Cardiac muscle cell (in vitro differentiated cells and primary cell): ENCODE results near the gene BTN1A1. TPM values are rescaled to one million over a fixed set of nuclear protein-coding genes. Genes with fewer than 3 reads are reported as not detected.

Experiments used
- DNase-seq, 2 donors: peaks; one replicate each; pipeline versions ENCODE4 v3.0.0 to v3.0.0-alpha.2; 2010 to 2017; ENCODE audit warnings: low read depth in 1 of 2, low spot score in 1 of 2
- H3K27ac ChIP-seq: fragments of 200-600 bp; sonication (generic); 2 replicates; pipeline ENCODE4 v1.5.1; 2016
- H3K27me3 ChIP-seq: fragments of 200-600 bp; sonication (generic); 2 replicates; pipeline ENCODE4 v1.6.0; 2016; ENCODE audit warnings: control low read depth
- H3K36me3 ChIP-seq: fragments of 200-600 bp; sonication (generic); 2 replicates; pipeline ENCODE4 v1.5.1; 2016; ENCODE audit warnings: control low read depth
- H3K4me1 ChIP-seq: fragments of 200-600 bp; sonication (generic); 2 replicates; pipeline ENCODE4 v1.8.1; 2017; ENCODE audit warnings: low read depth, mild to moderate bottlenecking, mixed run types
- H3K4me3 ChIP-seq: fragments of 200-600 bp; sonication (generic); 2 replicates; pipeline ENCODE4 v1.5.1; 2016; ENCODE audit warnings: mild to moderate bottlenecking
- H3K9me3 ChIP-seq: fragments of 200-600 bp; sonication (generic); 2 replicates; pipeline ENCODE4 v1.5.1; 2017; ENCODE audit warnings: low read depth, mild to moderate bottlenecking, control low read depth
- polyA plus RNA-seq: library from polyadenylated mRNA; unstranded; fragments of >200 nt; fragmentation: Nextera tagmentation; extraction: Ambion mirVana; gene quantifications from 2 replicates; pipeline ENCODE4 v1.2.1, GENCODE V29; 2016
- total RNA-seq: library from RNA; depleted of rRNA; stranded (reverse); fragments of >200 nt; gene quantifications from 2 replicates; pipeline ENCODE4 v1.2.3, GENCODE V29; 2016
- TF ChIP-seq, protein P1 (sequence below): IDR thresholded peaks from 2 replicates; pipeline ENCODE4 v1.5.1; 2012; ENCODE audit warnings: low read depth, mild to moderate bottlenecking, low read length

The BTN1A1 gene
- total and polyA plus RNA-seq, 2 experiments from 2014 or later, result 0.35 TPM; not detected in 1

DNA sequence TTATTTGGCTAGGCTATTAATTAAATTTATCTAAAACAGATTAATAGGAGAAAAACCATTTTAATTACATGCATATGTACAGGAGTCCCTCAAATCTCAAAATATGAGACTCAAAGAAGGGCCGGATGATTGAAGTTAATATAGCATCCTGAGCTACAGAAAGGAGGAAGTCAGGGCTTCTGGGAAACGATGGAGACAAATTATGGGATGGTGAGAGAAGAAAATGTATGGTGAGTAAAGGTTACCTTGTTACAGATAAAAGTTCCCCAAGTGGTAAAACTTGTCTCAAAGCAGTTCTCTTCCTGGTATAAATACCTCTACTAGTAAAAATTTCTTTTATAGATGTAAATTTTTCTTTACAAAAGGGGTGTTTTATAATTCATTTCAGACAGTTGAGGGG lies 15.9 kb upstream of the BTN1A1 start:
- Histone ChIP-seq H3K9me3 (no peaks in the 10 kb centered on the region), H3K4me3 (no peak overlapping the region), H3K36me3 (no peaks in the 10 kb centered on the region), H3K4me1 (no peaks in the 10 kb centered on the region), H3K27me3 (no peaks in the 10 kb centered on the region), H3K27ac (no peak overlapping the region)
- no peak for DNase-seq
- TF ChIP-seq, protein P1, sequence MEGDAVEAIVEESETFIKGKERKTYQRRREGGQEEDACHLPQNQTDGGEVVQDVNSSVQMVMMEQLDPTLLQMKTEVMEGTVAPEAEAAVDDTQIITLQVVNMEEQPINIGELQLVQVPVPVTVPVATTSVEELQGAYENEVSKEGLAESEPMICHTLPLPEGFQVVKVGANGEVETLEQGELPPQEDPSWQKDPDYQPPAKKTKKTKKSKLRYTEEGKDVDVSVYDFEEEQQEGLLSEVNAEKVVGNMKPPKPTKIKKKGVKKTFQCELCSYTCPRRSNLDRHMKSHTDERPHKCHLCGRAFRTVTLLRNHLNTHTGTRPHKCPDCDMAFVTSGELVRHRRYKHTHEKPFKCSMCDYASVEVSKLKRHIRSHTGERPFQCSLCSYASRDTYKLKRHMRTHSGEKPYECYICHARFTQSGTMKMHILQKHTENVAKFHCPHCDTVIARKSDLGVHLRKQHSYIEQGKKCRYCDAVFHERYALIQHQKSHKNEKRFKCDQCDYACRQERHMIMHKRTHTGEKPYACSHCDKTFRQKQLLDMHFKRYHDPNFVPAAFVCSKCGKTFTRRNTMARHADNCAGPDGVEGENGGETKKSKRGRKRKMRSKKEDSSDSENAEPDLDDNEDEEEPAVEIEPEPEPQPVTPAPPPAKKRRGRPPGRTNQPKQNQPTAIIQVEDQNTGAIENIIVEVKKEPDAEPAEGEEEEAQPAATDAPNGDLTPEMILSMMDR, result no peak

DNA sequence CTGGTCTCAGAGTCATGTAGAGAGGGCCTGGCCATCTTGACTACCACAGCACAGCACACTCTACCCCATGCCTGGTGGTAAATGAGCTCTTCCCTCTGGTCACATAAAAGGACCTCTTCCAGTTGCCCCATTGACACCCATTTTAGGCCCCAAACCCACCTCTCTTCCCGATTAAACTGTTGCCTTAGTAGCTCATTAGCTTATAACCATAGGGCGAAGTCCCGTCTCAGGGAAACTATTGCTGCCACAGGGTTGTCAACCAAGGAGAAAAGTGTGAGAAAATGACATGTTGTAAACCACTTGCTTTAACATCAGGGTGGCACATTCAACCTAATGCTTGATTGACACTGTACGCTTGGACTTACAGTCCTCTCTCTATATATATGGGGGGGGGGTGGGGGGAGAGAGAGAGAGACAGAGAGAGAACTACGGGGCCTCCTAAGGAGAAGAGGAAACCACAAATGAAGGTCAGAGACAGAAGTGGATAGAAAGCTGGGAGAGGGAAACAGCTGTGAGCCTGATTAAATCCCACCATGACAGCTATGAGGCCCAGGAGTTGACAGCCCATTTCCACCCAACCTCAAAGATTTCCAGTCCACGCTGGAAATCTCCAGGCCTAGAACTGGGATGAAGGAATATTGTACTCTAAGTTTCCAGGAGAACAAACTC lies 14.9 kb upstream of the BTN1A1 start:
- Histone ChIP-seq H3K4me3 (no peak overlapping the region), H3K27ac (no peak overlapping the region), H3K9me3 (no peaks in the 10 kb centered on the region), H3K27me3 (no peaks in the 10 kb centered on the region), H3K36me3 (no peaks in the 10 kb centered on the region), H3K4me1 (no peaks in the 10 kb centered on the region)
- TF ChIP-seq, protein P1, result no peak
- DNase-seq, result no peak

DNA sequence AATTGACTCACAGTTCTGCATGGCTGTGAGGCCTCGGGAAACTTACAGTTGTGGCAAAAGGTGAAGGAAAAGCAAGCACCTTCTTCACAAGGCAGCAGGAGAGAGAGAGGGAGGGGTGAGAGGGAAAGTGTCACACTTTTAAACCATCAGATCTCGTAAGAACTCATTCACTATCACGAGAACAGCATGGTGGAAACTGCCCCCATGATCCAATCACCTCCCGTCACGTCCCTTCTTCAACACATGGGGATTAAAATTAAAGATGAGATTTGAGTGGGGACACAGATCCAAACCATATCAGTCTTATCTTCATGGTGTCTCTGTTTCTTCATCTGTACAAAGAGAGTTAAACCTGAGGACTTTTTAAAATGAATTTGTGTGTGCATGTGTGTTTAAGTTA lies 13.7 kb upstream of the BTN1A1 start:
- TF ChIP-seq, protein P1, result no peak
- Histone ChIP-seq H3K4me1 (no peaks in the 10 kb centered on the region), H3K9me3 (no peaks in the 10 kb centered on the region), H3K27ac (no peak overlapping the region), H3K36me3 (no peaks in the 10 kb centered on the region), H3K27me3 (no peaks in the 10 kb centered on the region), H3K4me3 (no peak overlapping the region)
- DNase-seq, result no peak

DNA sequence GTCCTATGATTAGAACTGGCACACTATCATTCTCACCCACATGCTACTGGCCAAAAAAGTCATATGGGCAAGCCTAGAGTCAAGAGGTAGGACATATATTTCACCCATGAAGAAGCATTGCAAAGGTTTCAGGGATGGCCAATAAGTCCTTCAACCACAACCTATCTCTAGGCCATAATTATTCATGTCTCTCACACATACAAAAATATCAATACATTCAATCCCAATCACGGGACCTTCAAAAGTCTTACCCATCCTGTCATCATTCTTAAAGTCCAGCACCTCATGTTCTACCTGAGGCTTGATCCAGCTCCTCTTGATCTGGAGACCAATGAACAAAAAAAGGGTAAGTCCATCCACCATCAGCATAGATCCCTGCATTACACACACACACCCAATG lies 12.6 kb upstream of the BTN1A1 start:
- no peak for DNase-seq
- Histone ChIP-seq H3K4me3 (no peak overlapping the region), H3K27me3 (no peaks in the 10 kb centered on the region), H3K9me3 (no peaks in the 10 kb centered on the region), H3K36me3 (no peaks in the 10 kb centered on the region), H3K4me1 (no peaks in the 10 kb centered on the region), H3K27ac (no peak overlapping the region)
- TF ChIP-seq, protein P1, result no peak

DNA sequence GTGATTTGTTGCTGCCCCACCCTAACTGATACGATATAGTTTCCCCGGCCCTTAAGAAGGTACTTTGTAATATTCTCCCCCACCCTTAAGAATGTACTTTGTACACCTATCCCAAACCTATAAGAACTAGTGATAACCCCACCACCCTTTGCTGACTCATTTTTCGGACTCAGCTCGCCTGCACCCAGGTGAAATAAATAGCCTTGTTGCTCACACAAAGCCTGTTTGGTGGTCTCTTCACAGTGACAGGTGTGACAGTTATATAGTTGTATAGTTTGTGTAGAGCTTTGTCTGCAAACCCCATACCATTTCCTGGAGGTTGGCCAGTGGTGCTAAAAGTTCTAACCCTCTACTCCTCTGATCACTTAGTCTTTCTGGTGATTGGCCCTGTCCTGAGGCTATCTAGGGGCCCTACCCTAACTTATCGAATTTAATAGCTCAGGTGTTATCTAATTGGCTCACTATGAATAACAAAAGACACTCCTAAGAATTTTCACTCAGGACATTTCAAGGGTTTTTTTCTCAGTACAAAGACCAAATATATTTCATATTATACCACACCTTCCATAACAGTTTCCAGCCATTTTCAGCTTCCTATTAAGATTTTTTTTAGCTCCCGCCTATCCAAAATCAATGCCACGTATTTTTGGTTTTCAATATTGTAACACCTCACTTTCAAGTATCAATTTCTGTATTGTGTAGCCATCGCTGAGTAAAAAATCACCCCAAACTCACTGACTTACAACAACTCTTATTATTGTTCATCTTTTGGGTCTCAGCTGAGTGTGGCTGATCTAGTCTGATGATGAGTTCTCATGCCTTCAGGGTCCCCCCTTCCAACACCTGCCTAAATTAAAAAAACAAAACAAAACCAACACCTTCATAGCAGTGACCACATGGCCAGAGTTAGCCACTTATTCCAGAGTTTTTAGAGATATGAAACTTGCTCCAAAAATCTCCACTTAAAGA lies 9.8 kb upstream of the BTN1A1 start:
- Histone ChIP-seq H3K9me3 (no peaks in the 10 kb centered on the region), H3K27me3 (no peaks in the 10 kb centered on the region)

More for the DNA sequence above, 9.8 kb upstream of the BTN1A1 start:
- TF ChIP-seq, protein P1, result no peak
- no peak overlapping the region for H3K4me3 ChIP-seq
- no peaks in the 10 kb centered on the region for H3K4me1 ChIP-seq
- H3K27ac ChIP-seq, result no peak overlapping the region
- H3K36me3 ChIP-seq, result no peaks in the 10 kb centered on the region
- no peak for DNase-seq
